ENCODE results near the gene PROX2. TPM values are rescaled to one million over a fixed set of nuclear protein-coding genes. Genes with fewer than 3 reads are reported as not detected.

PROX2 gene
- not detected in 2 replicates for total RNA-seq

GRCh38 chr14:74875941-74876913 lies at the start of gene PROX2:
Gene PROX2, minus strand, starts transcription at chr14:74876145. Its CDS starts 12,311 bp downstream, at chr14:74863834.

GRCh38 chr14:74922752-74923401 lies 46.9 kb upstream of the PROX2 start, which contains the start of gene RPS6KL1:
Gene RPS6KL1, minus strand, starts transcription at chr14:74923260. Its CDS starts 1,719 bp downstream, at chr14:74921541.

GRCh38 chr14:74881431-74882102 lies 5.6 kb upstream of the PROX2 start, which contains the start of gene DLST:
Gene DLST, plus strand, starts transcription at chr14:74881916. Its CDS starts 38 bp downstream, at chr14:74881954.

Other genes starting within 250 kb of the PROX2 start
- gene AREL1, start 163.1 kb downstream of the PROX2 start, total RNA-seq, result 25.9 and 26.9 TPM in 2 replicates
- gene FCF1, start 163.0 kb downstream of the PROX2 start, total RNA-seq, result 49.4 and 68.9 TPM in 2 replicates
- 51.3 and 52.8 TPM in 2 replicates for gene YLPM1, start 112.8 kb downstream of the PROX2 start, total RNA-seq
- 64.5 and 78.0 TPM in 2 replicates for gene DLST, start 5.8 kb upstream of the PROX2 start, total RNA-seq
- gene RPS6KL1, start 47.1 kb upstream of the PROX2 start, total RNA-seq, result 0.76 and 0.78 TPM in 2 replicates
- 7.4 and 30.1 TPM in 2 replicates for gene PGF, start 79.5 kb upstream of the PROX2 start, total RNA-seq
- 27.4 and 45.0 TPM in 2 replicates for gene EIF2B2, start 126.8 kb upstream of the PROX2 start, total RNA-seq
- 34.9 and 38.8 TPM in 2 replicates for gene MLH3, start 175.3 kb upstream of the PROX2 start, total RNA-seq
- 10.6 and 10.9 TPM in 2 replicates for gene ACYP1, start 187.9 kb upstream of the PROX2 start, total RNA-seq
- 1.2 and 1.5 TPM in 2 replicates for gene ZC2HC1C, start 193.5 kb upstream of the PROX2 start, total RNA-seq